ENCODE measurements around the gene MYO1C. TPM values are rescaled to one million over a fixed set of nuclear protein-coding genes. Genes with fewer than 3 reads are reported as not detected.
"Not testable (repeated sequence)": the region's sequence is repeated elsewhere in the genome, so short reads cannot be mapped to it uniquely, and the experiment has no call there.

Gene MYO1C
- total RNA-seq, 1 experiment from 2014 or later = 61.0 TPM

GRCh38 chr17:1508709-1509108 is 16.2 kb upstream of the MYO1C start:
- not testable (repeated sequence) for DNase-seq (ENCODE audit: low read depth)

GRCh38 chr17:1506649-1507267 is 14.3 kb upstream of the MYO1C start:
- no peak for DNase-seq (ENCODE audit: low read depth)

- DNase-seq (ENCODE audit: low read depth) = no peak
Measured at GRCh38 chr17:1505586-1505985, 13.1 kb upstream of the MYO1C start.

GRCh38 chr17:1504866-1505265 is 12.4 kb upstream of the MYO1C start:
- DNase-seq (ENCODE audit: low read depth) = no peak

- DNase-seq (ENCODE audit: low read depth) = no peak
Measured at GRCh38 chr17:1503699-1504098, 11.2 kb upstream of the MYO1C start.

- peak; percentile 46 for DNase-seq (ENCODE audit: low read depth)
Measured at GRCh38 chr17:1498869-1499268, 6.4 kb upstream of the MYO1C start.

- no peak for DNase-seq (ENCODE audit: low read depth)
Measured at GRCh38 chr17:1498233-1498632, 5.7 kb upstream of the MYO1C start.

GRCh38 chr17:1497831-1498230 is 5.3 kb upstream of the MYO1C start:
- DNase-seq (ENCODE audit: low read depth) = no peak

- no peak for DNase-seq (ENCODE audit: low read depth)
Measured at GRCh38 chr17:1496869-1497268, 4.4 kb upstream of the MYO1C start.

- DNase-seq (ENCODE audit: low read depth) = no peak
Measured at GRCh38 chr17:1495265-1495989, 2.9 kb upstream of the MYO1C start.

GRCh38 chr17:1494736-1495253 is 2.3 kb upstream of the MYO1C start:
- no peak for DNase-seq (ENCODE audit: low read depth)

- no peak for DNase-seq (ENCODE audit: low read depth)
Measured at GRCh38 chr17:1494203-1494602, 1.7 kb upstream of the MYO1C start.

- DNase-seq (ENCODE audit: low read depth) = no peak
Measured at GRCh38 chr17:1493291-1493980, 950 bp upstream of the MYO1C start.

GRCh38 chr17:1491443-1492248 is 840 bp downstream of the MYO1C start:
- no peak for DNase-seq (ENCODE audit: low read depth)

- peak; percentile 32 for DNase-seq (ENCODE audit: low read depth)
Measured at GRCh38 chr17:1490643-1491442, 1.6 kb downstream of the MYO1C start.

GRCh38 chr17:1488826-1489270 is 3.6 kb downstream of the MYO1C start:
- no peak for DNase-seq (ENCODE audit: low read depth)

GRCh38 chr17:1487939-1488825 is 4.3 kb downstream of the MYO1C start:
- peak; percentile 55 for DNase-seq (ENCODE audit: low read depth)

GRCh38 chr17:1486802-1487695 is 5.4 kb downstream of the MYO1C start:
- DNase-seq (ENCODE audit: low read depth) = no peak
